Spinal cord (tissue), 10 donors: ENCODE measurements around the gene MRE11. TPM values are rescaled to one million over a fixed set of nuclear protein-coding genes. Genes with fewer than 3 reads are reported as not detected.
A peak's percentile ranks its signal among the peaks of the same experiment; 100 is the strongest.

Experiments
- DNase-seq, 6 donors: peaks; one replicate each; pipeline versions ENCODE4 v3.0.0 to v3.0.0-alpha.2; 2013 to 2015; ENCODE audit warnings: low spot score in 6 of 6, low read depth in 4 of 6
- H3K27ac ChIP-seq: one replicate; pipeline ENCODE4 v1.5.1; 2013; ENCODE audit warnings: low read depth, low read length, control low read depth
- H3K27me3 ChIP-seq: one replicate; pipeline ENCODE4 v1.6.1; 2013; ENCODE audit warnings: low read length; ENCODE audit not compliant: control insufficient read depth, insufficient read depth
- H3K36me3 ChIP-seq: one replicate; pipeline ENCODE4 v1.6.1; 2013; ENCODE audit warnings: low read length; ENCODE audit not compliant: control insufficient read depth, insufficient read depth
- H3K4me1 ChIP-seq: one replicate; pipeline ENCODE4 v1.6.1; 2013; ENCODE audit warnings: low read length; ENCODE audit not compliant: control insufficient read depth, insufficient read depth
- H3K4me3 ChIP-seq: one replicate; pipeline ENCODE4 v1.5.1; 2013; ENCODE audit warnings: low read depth, low read length, control low read depth
- H3K9me3 ChIP-seq: one replicate; pipeline ENCODE4 v1.6.1; 2013; ENCODE audit warnings: low read length; ENCODE audit not compliant: control insufficient read depth, insufficient read depth
- WGBS: methylation state at CpG from one replicate; pipeline ENCODE4 v1.1.5; 2013; ENCODE audit warnings: missing lambda C conversion rate; ENCODE audit not compliant: insufficient coverage; 5-methylcytosine and 5-hydroxymethylcytosine counted together
- polyA plus RNA-seq, 2 donors: library from polyadenylated mRNA; unstranded; fragments of 120-200 nt; gene quantifications; one replicate each; pipeline ENCODE4 v1.2.1, GENCODE V29; 2013; ENCODE audit not compliant: insufficient read length in 2 of 2
- total RNA-seq, 2 donors: library from RNA; depleted of rRNA in 1 of 2; stranded (reverse); fragments of 120-200 nt in 1 of 2; fragments of >200 nt in 1 of 2; gene quantifications; one replicate each; pipeline versions ENCODE4 v1.2.3 to v1.2.4, GENCODE V29; 2013 to 2014
- donor health status: healthy.

Gene MRE11
- total and polyA plus RNA-seq, 4 donors: 10.6 to 26.5 (median 19.3) TPM

GRCh38 chr11:94477624-94478023 is 16.0 kb downstream of the MRE11 start:
- Histone ChIP-seq H3K27me3 (no peaks in the 10 kb centered on the region), H3K9me3 (no peaks in the 10 kb centered on the region), H3K4me1 (no peaks in the 10 kb centered on the region), H3K4me3 (no peak overlapping the region), H3K27ac (no peak overlapping the region), H3K36me3 (peaks cover 13% of the 10 kb centered on the region)
- WGBS: 92% methylated on average over 2 of the region's 2 CpGs
- no peak for DNase-seq

DNA sequence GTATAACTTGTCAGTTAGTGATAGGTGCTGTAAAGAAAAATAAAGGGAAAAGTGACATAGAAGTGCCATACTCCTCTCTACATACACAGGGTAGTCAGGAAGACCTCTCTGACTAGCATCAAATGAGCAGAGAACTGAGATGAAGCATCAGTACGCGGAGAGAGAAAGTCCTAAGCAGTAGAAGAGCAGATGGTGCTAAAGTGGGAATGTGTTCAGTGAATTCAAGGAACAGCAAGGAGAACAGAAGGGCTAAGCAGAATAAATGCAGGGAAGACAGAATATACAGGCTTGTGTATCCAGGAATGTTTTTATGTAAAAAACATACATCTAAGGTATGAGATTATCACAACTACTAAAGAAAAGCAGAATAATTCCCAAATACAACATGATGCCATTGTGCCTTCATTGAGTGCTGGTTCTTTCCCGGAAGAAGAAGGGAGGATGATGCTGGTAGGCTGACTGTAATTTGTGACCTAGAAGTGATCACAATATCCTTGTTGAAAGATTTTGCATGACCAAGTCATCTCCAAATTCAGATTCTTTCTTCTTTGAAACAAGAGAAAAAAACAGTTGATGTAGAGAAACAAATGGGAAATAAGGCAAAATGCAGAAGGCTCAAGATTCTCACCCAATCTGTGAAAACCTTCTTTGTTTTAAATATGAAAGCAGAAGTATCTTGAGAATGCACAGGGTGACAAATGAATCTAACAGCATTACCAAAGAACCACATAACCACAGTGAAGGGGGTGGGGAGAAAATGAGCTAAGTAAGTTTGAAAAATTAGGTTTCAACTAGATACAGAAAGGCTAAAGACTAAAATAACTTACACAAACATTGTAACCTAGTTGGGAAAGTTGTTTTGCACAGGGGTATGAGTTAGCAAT is 20.5 kb downstream of the MRE11 start:
- 95% methylated on average over 2 of the region's 3 CpGs for WGBS
- no peaks in the 10 kb centered on the region for H3K27me3 ChIP-seq
- H3K27ac ChIP-seq: no peak overlapping the region
- H3K9me3 ChIP-seq: no peaks in the 10 kb centered on the region
- H3K4me1 ChIP-seq: no peaks in the 10 kb centered on the region
- DNase-seq: peak in 1 of 6 donors; percentile 69
- H3K4me3 ChIP-seq: no peak overlapping the region
- peaks cover 6% of the 10 kb centered on the region for H3K36me3 ChIP-seq

GRCh38 chr11:94469416-94469815 is 24.2 kb downstream of the MRE11 start:
- Histone ChIP-seq H3K36me3 (no peaks in the 10 kb centered on the region), H3K9me3 (no peaks in the 10 kb centered on the region)

GRCh38 chr11:94459576-94459975 is 34.1 kb downstream of the MRE11 start:
- Histone ChIP-seq H3K4me1 (no peaks in the 10 kb centered on the region), H3K27me3 (no peaks in the 10 kb centered on the region), H3K36me3 (peaks cover 2% of the 10 kb centered on the region), H3K27ac (no peak overlapping the region), H3K4me3 (no peak overlapping the region), H3K9me3 (no peaks in the 10 kb centered on the region)
- no peak for DNase-seq
- 92% methylated on average over 2 of the region's 2 CpGs for WGBS

More at GRCh38 chr11:94469416-94469815, 24.2 kb downstream of the MRE11 start:
- WGBS: no CpG with 5 or more reads among the region's 2 CpGs
- Histone ChIP-seq H3K4me1 (no peaks in the 10 kb centered on the region), H3K27me3 (no peaks in the 10 kb centered on the region), H3K4me3 (no peak overlapping the region), H3K27ac (no peak overlapping the region)
- DNase-seq: no peak

GRCh38 chr11:94457118-94458029 is 36.3 kb downstream of the MRE11 start:
- DNase-seq: no peak
- no CpG with 5 or more reads among the region's 4 CpGs for WGBS
- H3K27ac ChIP-seq: no peak overlapping the region

GRCh38 chr11:94455861-94456260 is 37.8 kb downstream of the MRE11 start:
- H3K4me3 ChIP-seq: no peak overlapping the region
- H3K9me3 ChIP-seq: no peaks in the 10 kb centered on the region
- no peaks in the 10 kb centered on the region for H3K27me3 ChIP-seq
- no peak overlapping the region for H3K27ac ChIP-seq
- WGBS: no CpG with 5 or more reads among the region's 1 CpG
- peaks cover 2% of the 10 kb centered on the region for H3K36me3 ChIP-seq
- DNase-seq: no peak
- H3K4me1 ChIP-seq: no peaks in the 10 kb centered on the region

More at GRCh38 chr11:94457118-94458029, 36.3 kb downstream of the MRE11 start:
- Histone ChIP-seq H3K27me3 (no peaks in the 10 kb centered on the region), H3K36me3 (peaks cover 2% of the 10 kb centered on the region), H3K9me3 (no peaks in the 10 kb centered on the region), H3K4me3 (no peak overlapping the region), H3K4me1 (no peaks in the 10 kb centered on the region)

DNA sequence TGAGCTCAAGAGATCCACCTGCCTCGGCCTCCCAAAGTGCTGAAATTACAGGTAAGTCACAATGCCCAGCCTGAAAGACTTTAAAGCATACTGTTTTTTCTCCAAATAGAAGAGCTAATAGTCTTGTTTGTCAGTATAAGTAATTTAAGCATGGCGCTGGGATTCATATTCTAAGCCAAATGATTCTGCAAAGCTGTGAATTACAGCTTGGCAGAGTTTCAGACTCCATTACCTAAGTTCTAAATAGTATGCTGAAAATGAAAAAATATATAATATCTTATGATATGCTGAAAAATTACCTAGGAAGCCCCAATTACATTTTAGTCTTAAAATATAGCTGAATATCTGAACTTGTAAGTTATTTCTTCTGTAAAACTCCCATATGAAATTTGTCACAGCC is 39.3 kb downstream of the MRE11 start:
- H3K27me3 ChIP-seq: no peaks in the 10 kb centered on the region
- DNase-seq: peak in 2 of 6 donors; percentile 17 to 66
- H3K4me3 ChIP-seq: no peak overlapping the region
- no peaks in the 10 kb centered on the region for H3K4me1 ChIP-seq
- no CpG with 5 or more reads among the region's 2 CpGs for WGBS
- peaks cover 2% of the 10 kb centered on the region for H3K36me3 ChIP-seq
- H3K9me3 ChIP-seq: no peaks in the 10 kb centered on the region
- no peak overlapping the region for H3K27ac ChIP-seq

DNA sequence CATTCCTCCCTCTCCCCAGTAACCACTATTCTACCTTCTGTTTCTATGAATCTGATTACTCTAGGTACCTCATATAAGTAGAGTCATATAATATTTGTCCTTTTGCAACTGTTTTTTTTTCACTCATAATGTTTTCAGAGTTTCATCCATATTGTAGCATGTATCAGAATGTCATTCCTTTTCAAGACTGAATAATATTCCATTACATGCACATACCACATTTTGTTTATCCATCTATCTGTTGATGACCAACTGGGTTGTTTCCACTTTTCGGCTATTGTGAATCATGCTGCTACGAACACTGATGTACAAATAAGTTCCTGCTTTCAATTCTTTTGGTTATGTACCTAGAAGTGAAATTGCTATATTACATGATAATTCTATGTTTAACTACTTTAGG is 40.7 kb downstream of the MRE11 start:
- Histone ChIP-seq H3K27ac (no peak overlapping the region), H3K36me3 (peaks cover 2% of the 10 kb centered on the region), H3K27me3 (no peaks in the 10 kb centered on the region), H3K4me3 (no peak overlapping the region), H3K4me1 (no peaks in the 10 kb centered on the region), H3K9me3 (no peaks in the 10 kb centered on the region)
- no peak for DNase-seq
- no CpG with 5 or more reads among the region's 2 CpGs for WGBS

- no peak overlapping the region for H3K27ac ChIP-seq
- WGBS: no CpG with 5 or more reads among the region's 3 CpGs
- no peak for DNase-seq
These were observed 43.6 kb downstream of the MRE11 start for GRCh38 chr11:94450048-94450447.

More at GRCh38 chr11:94450048-94450447, 43.6 kb downstream of the MRE11 start:
- H3K4me1 ChIP-seq: no peaks in the 10 kb centered on the region
- no peaks in the 10 kb centered on the region for H3K9me3 ChIP-seq
- no peak overlapping the region for H3K4me3 ChIP-seq
- no peaks in the 10 kb centered on the region for H3K36me3 ChIP-seq
- H3K27me3 ChIP-seq: no peaks in the 10 kb centered on the region
